Measurements from ENCODE around the gene LRP1B. TPM values are rescaled to one million over a fixed set of nuclear protein-coding genes. Genes with fewer than 3 reads are reported as not detected.
A peak's percentile ranks its signal among the peaks of the same experiment; 100 is the strongest.

Gene LRP1B
- total RNA-seq, 1 donor from 2014 or later, result 0.12 TPM

DNA sequence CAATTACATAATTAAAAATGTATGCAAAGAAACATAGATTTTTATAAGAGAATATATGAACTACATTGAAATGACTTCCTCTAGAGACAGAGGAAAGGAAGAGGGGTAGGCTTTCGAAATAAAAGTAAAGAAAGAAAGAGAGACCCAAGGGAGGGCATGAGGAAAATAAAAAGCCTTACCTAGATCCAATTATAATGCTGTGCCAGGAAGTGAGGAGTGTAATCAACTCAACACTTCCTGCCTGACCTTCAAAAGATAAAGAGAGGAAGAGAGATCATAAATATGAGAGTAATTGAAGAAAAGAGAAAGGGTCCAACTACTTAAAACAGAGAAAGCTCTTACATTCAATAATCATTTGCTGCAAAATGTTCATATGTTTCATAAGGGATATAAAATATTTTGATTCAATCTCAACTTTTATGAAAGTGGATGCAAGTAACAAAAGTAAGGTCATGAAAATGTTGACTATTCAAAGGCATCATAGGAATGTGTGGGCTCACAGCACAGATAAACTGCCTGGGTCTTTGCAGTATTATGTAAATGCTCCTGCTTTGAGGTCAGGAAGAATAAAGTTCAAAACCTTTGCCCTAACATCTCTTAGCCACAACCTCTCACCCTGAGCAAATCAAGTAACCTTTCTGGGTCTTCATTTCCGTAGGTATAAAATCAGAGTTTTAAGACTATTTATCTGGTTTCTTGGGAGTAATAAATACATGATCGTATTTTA lies 1237.7 kb downstream of the LRP1B start:
- TF ChIP-seq, protein P1, sequence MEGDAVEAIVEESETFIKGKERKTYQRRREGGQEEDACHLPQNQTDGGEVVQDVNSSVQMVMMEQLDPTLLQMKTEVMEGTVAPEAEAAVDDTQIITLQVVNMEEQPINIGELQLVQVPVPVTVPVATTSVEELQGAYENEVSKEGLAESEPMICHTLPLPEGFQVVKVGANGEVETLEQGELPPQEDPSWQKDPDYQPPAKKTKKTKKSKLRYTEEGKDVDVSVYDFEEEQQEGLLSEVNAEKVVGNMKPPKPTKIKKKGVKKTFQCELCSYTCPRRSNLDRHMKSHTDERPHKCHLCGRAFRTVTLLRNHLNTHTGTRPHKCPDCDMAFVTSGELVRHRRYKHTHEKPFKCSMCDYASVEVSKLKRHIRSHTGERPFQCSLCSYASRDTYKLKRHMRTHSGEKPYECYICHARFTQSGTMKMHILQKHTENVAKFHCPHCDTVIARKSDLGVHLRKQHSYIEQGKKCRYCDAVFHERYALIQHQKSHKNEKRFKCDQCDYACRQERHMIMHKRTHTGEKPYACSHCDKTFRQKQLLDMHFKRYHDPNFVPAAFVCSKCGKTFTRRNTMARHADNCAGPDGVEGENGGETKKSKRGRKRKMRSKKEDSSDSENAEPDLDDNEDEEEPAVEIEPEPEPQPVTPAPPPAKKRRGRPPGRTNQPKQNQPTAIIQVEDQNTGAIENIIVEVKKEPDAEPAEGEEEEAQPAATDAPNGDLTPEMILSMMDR (conservative IDR thresholded peaks at IDR 0.05; ENCODE audit: low read depth, low read length), result no peak
- DNase-seq (ENCODE audit: low read depth), result no peak
- no peak overlapping the region for H3K4me3 ChIP-seq (ENCODE audit: low read depth, low read length)

DNA sequence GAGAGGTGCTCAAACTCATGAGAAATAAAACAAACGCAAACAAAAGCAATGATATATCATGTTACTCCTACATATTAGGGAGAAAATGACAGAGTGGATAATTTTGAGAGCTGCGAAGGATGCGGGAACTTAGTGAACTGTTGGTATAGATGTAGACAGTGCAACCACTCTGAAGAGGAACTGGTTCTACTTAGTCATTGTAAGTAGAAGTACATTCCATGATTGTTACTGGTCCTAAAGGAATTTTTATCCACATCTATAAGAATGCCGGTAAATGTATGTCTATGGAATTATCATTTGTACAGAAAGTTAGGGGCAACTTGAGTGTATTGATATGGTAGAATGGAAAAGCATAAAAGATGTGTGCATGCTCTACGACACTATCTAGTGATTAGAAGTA lies 1238.4 kb downstream of the LRP1B start:
- no peak for DNase-seq (ENCODE audit: low read depth)

DNA sequence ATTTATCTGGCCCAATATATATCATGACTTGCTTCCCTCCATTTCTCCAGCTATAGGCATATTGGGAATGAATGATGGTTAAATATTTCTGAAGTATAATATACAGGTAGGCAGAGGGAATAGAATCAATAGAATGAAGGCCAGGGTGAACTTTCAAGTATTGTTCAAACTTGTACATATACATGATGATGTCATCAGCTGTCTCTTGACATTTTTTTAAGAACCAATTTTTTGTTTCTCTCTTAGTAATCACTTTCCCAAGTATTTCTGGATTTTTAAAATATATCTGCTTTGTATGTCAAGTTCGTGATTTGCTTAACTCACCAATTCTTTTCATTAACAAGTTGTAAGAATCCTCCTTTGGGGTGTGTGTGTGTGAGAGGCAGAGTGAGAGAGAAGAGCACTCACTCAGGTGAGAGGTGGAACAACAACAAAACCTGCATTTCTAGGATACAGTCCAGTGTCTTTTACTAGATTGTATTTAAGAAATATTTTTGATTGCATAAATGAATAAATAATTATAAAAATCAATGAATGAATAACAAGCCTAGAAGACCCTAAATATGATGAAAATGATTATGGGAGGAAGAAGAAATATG lies 1239.1 kb downstream of the LRP1B start:
- DNase-seq (ENCODE audit: low read depth), result no peak
- no peak overlapping the region for H3K4me3 ChIP-seq (ENCODE audit: low read depth, low read length)
- TF ChIP-seq, protein P1 (conservative IDR thresholded peaks at IDR 0.05; ENCODE audit: low read depth, low read length), result peak; percentile 46

More for the DNA sequence above, 1238.4 kb downstream of the LRP1B start:
- TF ChIP-seq, protein P1 (conservative IDR thresholded peaks at IDR 0.05; ENCODE audit: low read depth, low read length), result no peak
- no peak overlapping the region for H3K4me3 ChIP-seq (ENCODE audit: low read depth, low read length)

DNA sequence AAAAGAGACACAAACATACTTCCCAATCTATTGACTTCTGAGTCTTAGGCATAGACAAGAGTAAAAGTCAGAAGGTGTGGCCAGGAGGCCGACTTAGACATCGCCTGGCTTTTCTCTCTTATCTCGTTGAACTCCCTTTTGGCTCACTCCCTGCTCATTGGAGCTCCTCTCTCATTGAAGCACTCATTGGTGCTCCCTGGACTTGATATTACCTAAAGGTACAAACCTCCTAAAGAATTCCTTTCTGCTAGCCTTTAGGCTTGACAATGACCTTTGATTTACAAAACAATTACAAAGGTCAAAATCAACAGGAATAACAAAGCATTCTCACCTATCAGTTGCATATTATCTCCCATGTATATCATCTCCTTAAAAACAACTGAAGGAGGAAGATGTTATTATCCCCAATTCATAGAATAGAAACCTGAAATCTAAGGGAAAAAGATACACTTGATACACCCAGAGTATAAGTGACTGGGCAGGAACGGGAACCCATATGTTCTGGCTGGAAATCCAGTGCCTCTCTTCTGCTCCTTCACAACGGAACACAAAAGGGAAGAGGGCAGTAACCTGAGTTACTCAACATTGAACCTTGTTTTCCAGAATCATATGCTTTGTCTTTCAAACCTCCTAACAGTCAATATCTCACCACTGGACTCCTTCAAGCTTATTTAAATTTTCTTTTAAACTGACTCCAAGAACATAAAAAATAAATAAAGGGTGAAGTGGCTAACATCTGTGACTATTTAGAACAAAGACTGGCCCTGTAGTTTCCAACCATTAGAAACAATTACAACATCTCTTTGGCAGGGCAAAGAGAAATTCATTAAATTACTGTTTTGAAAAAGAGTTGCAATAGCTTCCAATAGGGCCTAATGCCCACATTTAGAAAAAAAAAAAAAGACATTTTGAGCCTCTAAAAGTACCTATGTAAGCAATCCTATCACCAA lies 1247.9 kb downstream of the LRP1B start:
- TF ChIP-seq, protein P1 (conservative IDR thresholded peaks at IDR 0.05; ENCODE audit: low read depth, low read length), result no peak
- no peak for DNase-seq (ENCODE audit: low read depth)
- H3K4me3 ChIP-seq (ENCODE audit: low read depth, low read length), result no peak overlapping the region

DNA sequence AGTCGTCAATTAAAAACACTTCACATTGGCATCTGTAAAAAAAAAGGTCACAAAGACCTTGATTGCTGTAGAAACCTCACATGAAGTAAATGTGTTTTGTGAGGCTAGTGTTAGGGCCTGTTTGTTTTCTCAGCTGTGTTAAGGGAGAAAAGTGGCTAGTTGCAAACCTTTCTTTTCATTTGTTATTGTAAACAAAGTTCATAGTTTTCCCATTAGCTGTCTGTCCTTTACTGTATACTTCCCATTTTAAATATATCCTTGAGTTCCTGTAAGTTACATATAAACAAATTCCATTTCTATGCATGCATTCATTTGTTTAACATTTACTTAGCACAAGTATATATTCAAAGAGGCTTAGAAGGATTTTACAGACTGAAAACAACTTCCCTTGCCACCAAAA lies 1250.2 kb downstream of the LRP1B start:
- no peak overlapping the region for H3K4me3 ChIP-seq (ENCODE audit: low read depth, low read length)
- TF ChIP-seq, protein P1 (conservative IDR thresholded peaks at IDR 0.05; ENCODE audit: low read depth, low read length), result no peak
- DNase-seq (ENCODE audit: low read depth), result no peak

DNA sequence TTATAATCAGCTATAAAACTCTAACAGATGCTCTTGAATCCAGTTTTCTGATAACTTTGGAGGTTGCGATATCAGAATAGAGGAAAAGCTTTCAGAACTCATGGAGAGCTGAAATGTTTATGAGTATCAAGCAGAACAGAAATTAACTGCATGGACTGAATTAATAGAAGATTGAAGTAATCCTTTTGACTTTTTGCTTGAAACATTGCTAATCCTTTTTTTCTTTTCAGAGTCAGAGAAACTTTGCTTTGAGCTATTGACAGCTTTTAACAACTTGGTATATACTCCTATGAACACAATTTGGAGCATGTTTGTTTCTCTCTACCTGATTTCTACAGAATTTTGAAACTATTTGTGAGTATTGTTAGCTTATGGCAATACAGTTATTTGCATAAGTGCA lies 1254.8 kb downstream of the LRP1B start:
- TF ChIP-seq, protein P1 (conservative IDR thresholded peaks at IDR 0.05; ENCODE audit: low read depth, low read length), result no peak
- no peak for DNase-seq (ENCODE audit: low read depth)
- H3K4me3 ChIP-seq (ENCODE audit: low read depth, low read length), result no peak overlapping the region

Data from epithelial cell of proximal tubule (primary cell).